CD4-positive, alpha-beta T cell treated with Interleukin-4 for 1 hour (primary cell): Measurements from ENCODE around the gene PLA2R1.
"Not testable (repeated sequence)": the region's sequence is repeated elsewhere in the genome, so short reads cannot be mapped to it uniquely, and the experiment has no call there.

Experiments
- DNase-seq, 2 donors: peaks; one replicate each; pipeline ENCODE4 v3.0.0-alpha.2; 2020 to 2022

The PLA2R1 gene

DNA sequence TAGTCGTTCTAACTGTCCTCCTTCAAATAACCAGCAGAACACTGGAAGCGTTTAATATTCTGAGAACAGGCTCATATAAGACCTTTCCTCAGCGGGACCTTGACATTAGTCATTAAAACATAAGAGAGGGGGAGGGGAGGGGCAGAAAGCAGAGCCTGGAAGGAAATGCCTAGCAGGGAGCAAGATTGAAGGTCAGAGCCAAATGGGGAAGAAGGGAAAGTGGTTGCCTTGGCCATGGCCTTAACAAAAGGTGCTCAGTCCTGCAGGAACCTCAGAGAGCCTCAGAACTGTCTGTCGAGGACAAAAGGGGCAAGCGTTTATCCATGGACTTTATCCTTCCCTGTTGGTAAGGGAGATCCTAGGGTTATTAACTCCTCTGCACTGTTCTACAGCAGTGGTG is 856 bp upstream of the PLA2R1 start:
- DNase-seq = no peak

DNA sequence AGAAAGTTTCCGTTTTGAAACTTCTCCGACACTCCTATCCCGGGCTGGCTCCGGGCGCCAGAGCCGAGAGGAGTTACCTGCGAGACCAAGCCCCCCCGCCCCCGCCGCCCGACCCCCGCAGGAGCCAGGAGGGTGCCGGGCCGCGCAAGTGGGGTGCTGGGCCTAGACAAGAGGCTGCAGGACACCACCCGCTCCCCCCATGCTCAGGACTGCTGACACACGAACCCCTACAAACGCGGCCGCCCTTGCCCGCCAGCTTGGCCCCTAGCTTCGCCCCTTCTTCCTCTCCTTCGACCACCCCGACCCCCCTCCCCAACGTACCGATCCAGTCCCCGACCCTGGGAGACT is 497 bp downstream of the PLA2R1 start:
- no peak for DNase-seq

DNA sequence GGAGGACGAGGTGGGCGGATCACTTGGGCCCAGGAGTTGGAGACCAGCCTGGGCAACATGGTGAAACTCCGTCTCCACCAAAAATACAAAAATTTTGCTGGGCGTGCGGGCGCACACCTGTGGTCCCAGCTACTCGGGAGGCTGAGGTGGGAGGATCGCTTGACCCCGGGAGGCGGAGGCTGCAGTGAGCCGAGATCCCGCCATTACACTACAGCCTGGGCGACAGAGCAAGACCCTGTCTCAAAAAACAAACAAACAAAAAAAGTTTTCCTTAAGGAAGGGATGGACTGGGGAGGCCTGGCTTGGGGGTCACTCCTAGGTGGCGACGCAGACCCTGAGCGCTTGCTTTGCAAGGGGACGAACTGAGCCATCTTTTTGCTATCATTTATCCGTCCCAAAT is 882 bp downstream of the PLA2R1 start:
- DNase-seq = no peak

DNA sequence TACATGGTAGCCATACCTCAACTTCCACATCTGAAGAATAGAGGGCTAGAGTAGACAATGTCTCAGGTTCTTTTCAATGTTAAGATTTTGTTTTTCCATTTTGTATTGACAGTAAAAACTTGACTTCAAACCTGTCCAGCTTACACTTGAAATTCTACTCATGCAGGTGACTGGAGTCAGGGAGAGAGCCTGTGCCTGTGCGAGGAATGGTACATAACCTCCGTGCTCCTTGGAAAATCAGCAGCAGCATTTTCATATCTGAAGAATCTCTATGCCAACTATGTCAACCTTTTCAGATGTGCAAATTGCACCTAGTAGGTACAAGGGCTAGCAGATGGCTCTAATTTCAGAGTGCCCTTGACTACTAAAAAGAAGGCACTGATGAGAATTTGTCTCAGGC is 2.1 kb downstream of the PLA2R1 start:
- no peak for DNase-seq

DNA sequence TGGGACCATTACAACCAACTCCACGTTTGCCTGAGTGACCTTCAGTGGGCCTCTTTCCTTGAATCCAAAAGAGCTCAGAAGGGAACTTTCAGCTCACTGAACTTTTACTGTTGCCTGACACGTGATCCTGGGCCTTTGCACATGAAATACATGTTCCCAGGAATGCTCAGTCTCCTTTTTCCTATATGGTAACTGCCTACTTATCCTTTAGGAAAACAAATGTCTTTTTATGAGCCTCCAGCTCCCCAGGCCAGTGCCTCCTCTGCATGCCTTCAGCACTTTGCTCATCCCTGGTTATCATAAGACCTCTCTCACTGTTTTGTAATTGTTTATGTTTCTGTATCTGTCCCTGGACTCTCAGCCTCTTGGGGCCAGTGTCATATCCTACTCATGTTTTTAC is 5.1 kb downstream of the PLA2R1 start:
- DNase-seq = no peak

DNA sequence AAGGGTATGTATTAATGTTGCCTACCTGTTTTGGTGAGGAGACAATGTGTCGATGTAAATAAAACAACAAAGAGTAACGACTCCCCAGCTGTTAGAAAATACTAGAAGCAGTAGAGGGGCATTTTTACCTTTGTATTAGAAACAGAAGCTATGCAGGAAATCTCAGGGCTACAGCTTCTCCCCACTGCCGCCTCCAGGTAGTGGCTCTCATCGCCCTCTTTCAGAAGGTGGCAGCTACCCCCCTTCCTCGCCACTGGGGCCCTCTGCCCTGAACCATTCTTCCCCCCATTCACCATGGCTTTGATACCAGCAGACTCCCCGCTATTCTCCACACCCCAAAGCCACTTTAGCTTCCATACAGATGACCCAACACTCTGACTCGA is 6.7 kb downstream of the PLA2R1 start:
- DNase-seq = no peak

DNA sequence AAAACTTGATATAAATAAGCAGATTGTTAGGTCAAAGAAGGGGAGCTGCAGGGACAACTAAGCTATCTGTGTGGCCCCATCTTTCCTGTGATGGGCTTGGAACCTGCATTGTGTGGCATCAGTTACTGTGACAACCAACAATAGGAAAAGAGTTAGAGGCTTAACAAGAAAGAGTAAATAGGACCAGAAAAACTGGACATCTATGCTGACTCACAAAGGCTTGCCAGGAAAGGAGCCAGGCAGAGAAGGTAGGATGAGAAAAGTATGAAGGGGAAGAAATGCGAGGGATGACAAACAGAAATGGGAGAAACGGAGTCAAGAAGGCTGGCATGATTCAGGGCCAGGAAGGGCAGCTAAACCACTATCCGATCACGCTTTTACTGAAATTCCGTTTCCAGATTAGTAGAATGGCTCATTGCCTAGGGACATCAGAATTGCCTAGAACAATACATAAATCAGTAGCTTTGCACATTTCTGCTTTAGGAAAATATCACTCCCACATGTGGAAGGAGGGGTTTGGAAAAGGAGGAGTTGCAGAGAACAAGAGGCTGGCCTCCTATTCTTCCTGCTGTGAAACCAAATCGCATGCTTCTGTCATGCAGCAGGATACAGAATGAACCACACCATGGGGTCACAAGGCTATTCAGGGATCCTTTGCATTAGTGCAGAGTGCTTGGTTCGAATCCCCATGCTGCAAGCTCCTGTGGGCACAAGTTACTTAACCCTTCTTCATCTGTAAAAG is 7.3 kb downstream of the PLA2R1 start:
- no peak for DNase-seq

DNA sequence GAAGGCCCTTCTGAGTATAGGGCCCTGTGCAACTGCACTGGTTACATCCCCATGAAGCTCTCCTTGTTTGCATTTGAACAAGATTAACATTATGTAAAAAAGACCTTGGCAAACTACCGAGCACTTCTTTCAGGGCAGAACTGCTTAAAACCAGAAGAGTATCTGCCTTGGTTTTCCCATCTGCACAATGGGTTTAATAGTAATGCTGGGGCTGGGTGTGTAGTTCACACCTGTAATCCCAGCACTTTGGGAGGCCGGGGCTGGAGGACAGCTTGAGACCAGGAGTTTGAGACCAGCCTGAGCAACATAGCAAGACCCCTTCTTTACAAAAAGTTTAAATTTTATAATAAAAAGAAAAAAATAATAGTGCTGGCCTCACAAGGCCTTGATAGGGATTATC is 8.5 kb downstream of the PLA2R1 start:
- DNase-seq = no peak

DNA sequence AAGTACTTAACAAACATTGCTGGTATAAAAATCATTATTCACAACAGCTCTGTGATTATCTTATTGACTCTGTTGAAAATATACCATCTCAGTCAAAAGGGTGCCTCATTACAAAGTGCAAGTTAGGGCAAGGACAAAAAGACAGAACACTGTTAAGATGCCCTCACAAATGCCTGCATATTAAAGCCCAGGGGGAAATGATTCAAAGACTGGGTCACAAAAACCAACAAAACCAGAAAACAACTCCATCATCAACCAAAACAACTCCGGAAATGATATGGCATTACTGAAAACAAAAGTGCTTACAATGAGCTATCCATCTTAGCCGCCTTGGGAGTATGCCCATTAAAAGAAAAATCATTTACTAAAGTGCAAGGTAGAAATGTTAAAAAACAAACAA is 9.9 kb downstream of the PLA2R1 start:
- DNase-seq = no peak

DNA sequence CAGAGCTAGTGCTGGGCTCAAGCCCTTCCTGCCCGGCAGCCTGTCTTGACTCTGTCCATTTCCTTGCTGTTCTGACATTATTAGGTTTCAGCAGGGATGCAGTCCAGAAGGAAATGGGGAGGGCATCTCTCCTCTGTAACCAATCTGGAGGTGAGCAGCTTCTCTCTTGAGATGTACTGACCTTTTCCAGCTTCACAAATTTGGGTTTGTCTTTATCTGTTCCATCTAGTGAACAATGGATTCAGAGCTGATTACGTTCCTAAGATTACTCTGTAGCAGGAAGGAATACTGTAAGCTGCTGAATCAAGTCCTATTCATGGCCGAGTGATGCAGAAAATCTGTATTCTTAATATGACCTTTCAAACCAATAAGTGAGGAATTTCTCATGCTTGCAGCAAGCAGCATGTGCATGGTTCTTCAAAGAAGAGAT is 11.0 kb downstream of the PLA2R1 start:
- no peak for DNase-seq

DNA sequence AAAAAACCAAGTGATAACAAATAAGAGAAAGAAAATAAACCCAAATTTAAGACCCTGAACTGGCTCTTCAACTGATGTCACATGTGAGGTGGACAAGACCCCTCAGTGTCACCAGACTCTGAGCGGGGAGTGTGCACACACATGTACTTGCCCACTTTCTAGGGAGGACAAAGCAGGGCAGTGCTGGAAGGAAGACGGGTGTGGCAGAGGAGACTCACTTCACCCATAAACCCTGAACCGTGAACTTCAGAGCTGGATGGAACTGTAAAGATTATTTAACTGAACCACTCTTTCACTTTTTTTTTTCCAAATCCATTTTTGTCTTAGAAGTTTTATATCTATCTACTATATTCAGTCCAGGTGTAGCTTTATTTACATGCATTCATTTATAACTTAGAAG is 12.3 kb downstream of the PLA2R1 start:
- no peak for DNase-seq

DNA sequence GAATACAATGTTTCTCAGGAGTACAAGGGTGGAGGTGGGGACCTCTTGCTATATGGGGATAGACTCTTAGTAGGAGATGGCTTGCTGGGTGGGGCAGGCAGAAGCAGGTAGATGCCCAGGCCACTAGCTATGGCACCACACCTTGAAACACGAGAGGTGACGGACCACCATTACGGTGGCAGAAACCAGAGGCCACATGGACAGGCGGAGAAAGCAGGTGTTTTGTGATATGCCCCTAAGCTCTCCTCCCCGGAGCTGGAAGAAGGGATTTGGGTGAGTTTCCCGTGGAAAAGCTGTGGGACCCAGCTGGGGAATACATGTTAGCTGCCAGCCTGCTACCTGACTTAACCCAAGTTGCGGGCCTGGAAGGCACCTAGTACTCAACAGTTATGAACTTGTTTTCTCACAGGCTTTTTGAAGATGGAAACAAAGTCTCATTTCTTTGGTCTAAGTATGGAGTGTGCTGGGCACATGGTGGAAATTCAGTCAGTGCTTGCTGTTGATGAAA is 16.7 kb downstream of the PLA2R1 start:
- DNase-seq = no peak

DNA sequence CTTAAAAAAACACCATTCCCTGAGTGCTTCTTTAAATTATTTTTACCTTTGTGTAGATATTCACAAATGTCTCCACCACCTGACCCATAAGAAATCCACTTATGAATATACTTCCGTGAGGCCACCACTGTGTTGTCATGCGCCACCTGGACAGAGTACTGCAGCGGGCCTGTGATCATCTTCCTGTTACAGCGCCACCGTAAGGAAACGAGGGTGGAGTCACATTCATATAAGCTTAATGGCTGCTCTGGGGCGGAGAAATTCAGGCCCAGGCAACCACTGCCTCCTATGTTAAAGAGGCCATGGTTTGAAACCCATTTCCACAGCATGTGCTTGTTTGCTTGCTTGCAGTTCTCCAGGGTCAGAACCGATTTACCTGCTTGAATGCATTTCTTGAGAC is 17.7 kb downstream of the PLA2R1 start:
- DNase-seq = no peak

DNA sequence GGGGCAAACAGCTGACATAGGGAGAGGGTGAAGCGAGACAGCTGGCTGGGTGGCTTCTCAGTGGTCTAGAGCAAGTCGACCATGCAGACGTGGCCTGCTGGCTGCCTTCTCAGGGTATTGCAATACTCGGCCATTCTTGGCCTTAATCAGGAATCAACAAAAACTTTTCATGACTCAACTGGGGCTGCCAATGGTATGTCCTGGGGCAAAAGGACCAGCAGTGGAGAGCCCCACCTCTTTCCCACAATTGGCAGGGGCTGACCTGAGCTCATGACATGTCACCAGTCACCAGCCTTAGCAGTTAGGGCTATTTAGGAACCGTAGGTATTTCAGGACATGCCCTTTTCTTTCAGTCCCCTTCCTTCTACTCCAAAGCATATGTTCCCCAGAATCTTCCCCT is 19.1 kb downstream of the PLA2R1 start:
- no peak for DNase-seq

DNA sequence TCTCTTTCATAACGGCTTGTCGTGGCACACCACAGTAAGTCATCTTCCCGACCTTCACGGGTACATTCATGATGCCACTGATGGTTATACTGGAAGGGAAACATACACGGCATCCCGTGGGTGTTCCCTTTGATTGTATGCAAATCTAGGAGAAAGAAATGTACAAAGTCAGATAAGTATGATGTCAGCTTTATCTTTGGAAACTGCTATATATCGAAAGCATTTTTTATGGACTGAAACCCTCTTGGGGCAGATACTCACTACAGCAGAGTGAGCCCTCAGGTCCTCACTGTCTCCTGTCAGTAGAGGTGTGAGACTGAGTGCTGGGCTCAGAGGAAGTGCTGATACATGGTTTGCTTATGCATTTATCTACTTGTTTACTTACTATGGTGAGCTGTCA is 20.4 kb downstream of the PLA2R1 start:
- no peak for DNase-seq

DNA sequence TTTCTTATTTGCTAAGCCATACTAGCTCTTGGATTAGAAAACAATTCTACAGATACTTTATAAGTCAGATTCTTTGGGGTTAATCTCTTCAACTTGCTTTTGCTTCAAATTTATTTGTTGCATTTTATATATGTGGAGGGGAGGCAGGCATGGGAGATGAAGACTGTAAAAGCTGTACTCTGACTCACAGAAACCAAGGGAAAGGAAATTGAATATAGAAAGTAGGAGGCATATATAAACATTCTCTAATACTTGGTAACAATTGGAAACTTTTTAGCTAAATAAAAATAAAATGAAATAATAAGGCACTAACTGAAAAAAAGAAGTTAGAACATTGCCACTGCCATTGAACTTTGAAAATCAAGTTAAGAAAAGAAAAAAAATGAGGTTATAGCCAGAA is 21.3 kb downstream of the PLA2R1 start:
- no peak for DNase-seq

DNA sequence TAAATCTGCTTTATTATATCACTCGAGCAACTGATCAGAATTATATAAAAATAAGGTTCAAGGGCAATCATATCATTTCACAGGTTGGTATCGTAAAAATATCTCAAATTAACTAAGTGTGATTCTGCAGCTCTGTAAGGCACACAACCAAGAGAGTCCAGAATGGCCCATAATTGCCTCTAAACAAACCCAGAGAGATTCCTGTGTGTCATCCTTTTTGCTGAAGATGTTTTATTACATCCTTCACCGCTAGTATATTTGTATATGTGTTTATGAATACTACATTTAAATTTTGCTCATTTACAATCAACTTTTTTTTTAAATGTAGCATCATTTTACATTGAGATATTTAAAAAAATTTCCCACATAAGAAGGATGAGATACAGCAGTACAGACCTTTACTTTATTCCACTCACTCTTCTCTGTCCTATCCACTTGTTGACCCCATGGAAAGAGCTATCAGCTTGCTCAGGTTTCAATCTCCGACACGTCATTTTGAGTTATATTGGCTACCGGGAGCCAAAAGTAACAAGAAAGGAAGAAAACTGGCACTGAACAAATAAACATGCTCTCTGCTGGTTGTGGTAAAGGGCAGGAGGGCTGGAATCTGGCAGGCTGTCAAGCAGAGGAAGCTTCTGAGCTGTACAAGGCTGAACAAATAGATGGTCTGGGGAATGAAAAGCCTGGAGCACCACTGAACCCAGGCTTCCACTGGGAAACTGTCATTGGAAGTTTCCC is 23.1 kb downstream of the PLA2R1 start:
- DNase-seq = no peak

DNA sequence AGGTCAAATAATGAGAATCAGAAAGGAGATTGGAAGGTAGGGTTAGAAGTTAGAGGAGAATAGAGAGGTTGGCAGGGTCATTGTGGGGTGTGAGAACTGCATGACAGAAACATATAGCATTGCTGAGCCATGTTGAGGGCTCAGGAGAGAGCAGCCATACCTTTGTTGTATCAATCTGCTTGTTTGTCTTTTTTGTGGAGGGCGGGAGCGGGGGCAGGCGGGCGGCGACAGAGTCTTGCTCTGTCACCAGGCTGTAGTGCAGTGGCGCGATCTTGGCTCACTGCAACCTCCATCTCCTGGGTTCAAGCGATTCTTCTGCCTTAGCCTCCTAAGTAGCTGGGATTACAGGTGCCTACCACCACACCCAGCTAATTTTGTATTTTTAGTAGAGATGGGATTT is 23.8 kb downstream of the PLA2R1 start:
- DNase-seq = not testable (repeated sequence)

DNA sequence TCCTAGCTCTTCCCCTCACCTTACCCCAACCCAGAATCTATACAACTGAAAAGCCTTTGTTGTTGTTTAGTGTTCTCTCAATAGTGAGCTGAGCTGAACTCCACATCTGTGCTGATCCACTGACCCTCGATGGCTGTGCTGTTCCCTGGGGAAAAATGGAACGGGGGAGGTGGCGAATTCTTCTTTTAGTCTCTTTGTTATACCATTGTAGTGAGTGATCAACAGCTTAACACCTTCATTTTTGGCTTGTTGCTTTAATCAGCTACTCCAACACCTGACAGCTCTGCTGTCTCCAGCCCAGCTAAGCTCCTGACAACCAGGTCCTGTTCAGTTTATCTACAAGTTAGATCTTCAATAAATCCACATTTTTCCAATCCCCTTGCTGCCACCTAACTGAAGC is 25.7 kb downstream of the PLA2R1 start:
- no peak for DNase-seq

DNA sequence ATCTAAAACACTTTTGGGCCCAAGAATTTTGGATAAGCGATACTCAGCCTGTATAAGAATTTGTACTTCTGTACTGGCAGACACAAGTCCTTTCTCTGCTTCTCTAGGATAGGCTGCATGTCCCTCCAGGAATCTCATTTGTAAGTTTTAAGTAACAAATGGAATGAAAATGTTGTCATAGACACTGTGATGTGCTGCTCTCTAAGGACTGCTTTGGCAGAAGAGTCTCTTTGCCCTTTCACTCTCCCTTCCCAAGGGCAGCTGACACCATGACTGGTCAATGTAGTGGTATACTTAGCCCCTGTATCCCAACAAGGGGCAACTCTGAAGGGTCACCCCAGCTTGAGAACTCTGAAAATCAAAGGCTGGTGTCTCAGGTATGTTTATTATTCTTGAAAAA is 27.3 kb downstream of the PLA2R1 start:
- DNase-seq = no peak

DNA sequence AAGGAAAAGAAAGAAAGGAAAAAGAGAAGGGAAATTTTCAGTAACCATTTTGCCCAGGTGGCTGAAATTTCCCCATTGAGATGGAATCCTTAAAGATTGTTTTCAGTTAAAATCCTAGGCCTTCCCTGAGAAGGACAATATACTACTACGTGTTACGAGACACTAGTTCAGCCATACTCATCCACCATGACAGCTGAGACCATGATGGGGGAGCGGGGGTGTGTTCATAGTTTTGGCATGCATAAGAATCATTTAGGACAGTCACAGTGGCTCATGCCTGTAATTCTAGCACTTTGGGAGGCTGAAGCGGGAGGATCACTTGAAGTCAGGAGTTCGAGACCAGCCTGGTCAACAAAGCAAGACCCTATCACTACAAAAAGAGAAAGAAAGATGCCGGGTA is 28.0 kb downstream of the PLA2R1 start:
- DNase-seq = no peak

DNA sequence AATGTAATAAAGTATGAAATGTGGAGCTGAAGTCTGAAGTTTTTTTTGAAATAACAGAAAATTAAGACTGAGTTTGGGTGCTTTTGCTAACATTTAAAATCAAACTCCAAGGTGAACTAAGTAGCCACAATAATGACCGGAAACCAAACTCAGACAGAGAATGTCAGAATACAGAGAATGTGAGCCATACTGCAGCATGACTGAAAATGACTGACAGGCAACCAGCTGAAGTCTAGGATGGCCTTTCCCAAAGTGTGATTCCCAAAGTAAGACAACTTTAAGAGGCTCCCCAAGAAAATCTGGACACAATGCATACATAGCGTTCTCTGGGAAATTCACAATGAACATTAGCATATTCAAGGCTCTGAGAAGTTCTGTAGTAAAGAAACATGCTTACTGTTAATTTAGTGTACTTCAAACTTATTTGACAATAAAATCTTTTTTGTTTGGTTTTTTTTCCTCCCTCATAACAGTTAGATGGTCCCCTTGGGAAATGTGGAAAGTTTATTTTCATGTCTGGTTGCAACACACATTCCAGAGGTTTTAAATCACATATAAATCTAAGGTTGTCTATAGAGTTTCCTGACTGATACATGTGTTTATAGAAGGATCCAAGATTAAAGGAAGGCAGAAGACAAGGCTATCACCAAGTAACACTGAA is 28.6 kb downstream of the PLA2R1 start:
- DNase-seq = no peak

DNA sequence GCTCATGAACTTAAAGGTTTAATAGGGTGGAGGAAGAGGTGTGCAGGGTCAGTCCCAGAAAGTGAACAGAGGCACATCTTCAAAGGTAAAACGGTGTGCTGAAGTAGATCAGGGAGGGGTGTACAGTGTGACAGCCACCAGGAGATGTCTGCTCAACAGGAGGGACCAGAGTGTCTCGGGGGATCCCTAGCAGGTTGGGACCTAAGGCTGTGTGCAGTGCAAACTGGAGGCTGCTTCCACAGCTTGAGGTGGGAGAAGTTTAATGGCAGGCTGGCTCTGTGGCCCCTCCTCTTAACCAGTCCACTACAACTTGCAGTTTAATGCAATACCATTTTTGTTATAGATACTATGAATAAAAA is 33.2 kb downstream of the PLA2R1 start:
- DNase-seq = no peak
